H1 (cell line): ENCODE data around the gene ITGA6. TPM values are rescaled to one million over a fixed set of nuclear protein-coding genes. Genes with fewer than 3 reads are reported as not detected.

Experiments used
- CTCF ChIA-PET: fragments of 300-600 bp; sonication (Branson Sonifier 250); formaldehyde crosslinking; loops from one replicate; lab custom pipeline; 2021; ENCODE audit not compliant: partially characterized antibody; lab: Charles Lee
- POLR2A ChIA-PET: fragments of 300-600 bp; sonication (Branson Sonifier 250); formaldehyde crosslinking; loops from one replicate; lab custom pipeline; 2021; ENCODE audit warnings: inconsistent platforms; ENCODE audit not compliant: partially characterized antibody; lab: Charles Lee
- DNase-seq, 2 experiments: peaks; one replicate each; pipeline versions ENCODE4 v3.0.0 to v3.0.0-alpha.2; 2010 to 2022; ENCODE audit warnings: low spot score in 2 of 2, low read depth in 1 of 2, mixed read lengths in 1 of 2
- FAIRE-seq: peaks from 2 replicates; lab custom pipeline; 2011; peaks lifted over from hg19 to GRCh38; lab: Jason Lieb, UNC
- H2AFZ ChIP-seq: 2 replicates; pipeline ENCODE4 v1.8.1; 2012; ENCODE audit warnings: low read length, inconsistent platforms
- H2AK5ac ChIP-seq: 2 replicates; pipeline ENCODE4 v1.6.1; 2013; ENCODE audit warnings: low read depth, low read length
- H2BK120ac ChIP-seq: replicated peaks from 2 replicates; pipeline ENCODE3; 2013; ENCODE audit warnings: low read depth, low read length, inconsistent platforms
- H2BK12ac ChIP-seq: 2 replicates; pipeline ENCODE4 v1.6.1; 2013; ENCODE audit warnings: low read depth, low read length
- H2BK15ac ChIP-seq: 2 replicates; pipeline ENCODE4 v1.6.1; 2013; ENCODE audit warnings: low read length
- H2BK20ac ChIP-seq: 2 replicates; pipeline ENCODE4 v1.6.1; 2013; ENCODE audit warnings: low read length
- H2BK5ac ChIP-seq: 2 replicates; pipeline ENCODE4 v1.6.1; 2013; ENCODE audit warnings: low read depth, low read length
- H3K14ac ChIP-seq: 2 replicates; pipeline ENCODE4 v1.6.1; 2013; ENCODE audit warnings: inconsistent platforms; ENCODE audit not compliant: insufficient read length
- H3K18ac ChIP-seq: 2 replicates; pipeline ENCODE4 v1.6.1; 2013; ENCODE audit warnings: low read length; ENCODE audit errors: extremely low read depth
- H3K23ac ChIP-seq: 2 replicates; pipeline ENCODE4 v1.6.1; 2013; ENCODE audit warnings: inconsistent platforms; ENCODE audit not compliant: insufficient read length
- H3K23me2 ChIP-seq: 2 replicates; pipeline ENCODE4 v1.6.1; 2013; ENCODE audit warnings: low read depth, low read length
- H3K27ac ChIP-seq: 2 replicates; pipeline ENCODE4 v1.6.1; 2011; ENCODE audit warnings: low read depth, low read length, inconsistent platforms
- H3K27me3 ChIP-seq, 4 experiments: replicated peaks in 1 of 4; 1 replicate in 1 of 4; 2 replicates in 3 of 4; pipeline versions ENCODE4 v1.6.1 to v1.8.1; 2011 to 2013; ENCODE audit warnings: low read length in 3 of 4, mild to moderate bottlenecking in 3 of 4, inconsistent platforms in 2 of 4, mixed read lengths in 2 of 4, moderate library complexity in 1 of 4; ENCODE audit not compliant: control insufficient read depth in 3 of 4, insufficient read depth in 3 of 4; ENCODE audit errors: extremely low read depth in 1 of 4
- H3K36me3 ChIP-seq, 4 experiments: 2 replicates each; pipeline versions ENCODE4 v1.6.1 to v1.8.1; 2011 to 2013; ENCODE audit warnings: mild to moderate bottlenecking in 4 of 4, low read length in 3 of 4, moderate library complexity in 2 of 4, control low read depth in 1 of 4, inconsistent platforms in 1 of 4; ENCODE audit not compliant: insufficient read depth in 4 of 4, control insufficient read depth in 2 of 4
- H3K4ac ChIP-seq: replicated peaks from 2 replicates; pipeline ENCODE3; 2013; ENCODE audit warnings: low read length, low read depth, mixed read lengths, inconsistent platforms; ENCODE audit not compliant: insufficient read length
- H3K4me1 ChIP-seq, 4 experiments: replicated peaks in 1 of 4; 1 replicate in 1 of 4; 2 replicates in 3 of 4; pipeline versions ENCODE4 v1.6.1 to v1.8.1; 2011 to 2013; ENCODE audit warnings: low read length in 3 of 4, inconsistent platforms in 2 of 4, mixed read lengths in 1 of 4; ENCODE audit not compliant: insufficient read depth in 4 of 4, control insufficient read depth in 3 of 4
- H3K4me2 ChIP-seq, 2 experiments: 2 replicates each; pipeline versions ENCODE4 v1.6.1 to v1.8.1; 2011 to 2013; ENCODE audit warnings: low read depth in 2 of 2, low read length in 2 of 2, control low read depth in 1 of 2, inconsistent platforms in 1 of 2, mild to moderate bottlenecking in 1 of 2; ENCODE audit not compliant: insufficient read depth in 1 of 2
- H3K4me3 ChIP-seq, 4 experiments: fragments of 200-600, 300-600 bp in 1 of 4; sonication (generic), shearing (Covaris generic), sonication (Bioruptor Twin) in 1 of 4; 2 replicates each; pipeline versions ENCODE4 v1.5.1 to v1.8.1; 2011 to 2016; ENCODE audit warnings: low read length in 4 of 4, low read depth in 3 of 4, control low read depth in 2 of 4, inconsistent platforms in 2 of 4, mild to moderate bottlenecking in 2 of 4, mixed read lengths in 1 of 4, moderate library complexity in 1 of 4; ENCODE audit not compliant: insufficient read depth in 2 of 4; ENCODE audit errors: extremely low read depth in 1 of 4
- H3K56ac ChIP-seq: replicated peaks from 2 replicates; pipeline ENCODE3; 2013; ENCODE audit warnings: low read depth, mild to moderate bottlenecking, mixed read lengths, low read length, inconsistent platforms; ENCODE audit not compliant: insufficient read length
- H3K79me1 ChIP-seq: 2 replicates; pipeline ENCODE4 v1.6.1; 2013; ENCODE audit warnings: low read depth, low read length, control low read depth
- H3K79me2 ChIP-seq, 2 experiments: 2 replicates each; pipeline versions ENCODE4 v1.6.1 to v1.8.1; 2012 to 2013; ENCODE audit warnings: low read length in 2 of 2, mild to moderate bottlenecking in 2 of 2, inconsistent platforms in 1 of 2; ENCODE audit not compliant: insufficient read depth in 2 of 2, control insufficient read depth in 1 of 2
- H3K9ac ChIP-seq, 4 experiments: replicated peaks in 1 of 4; 1 replicate in 1 of 4; 2 replicates in 3 of 4; pipeline versions ENCODE4 v1.6.1 to v1.8.1; 2011 to 2013; ENCODE audit warnings: low read depth in 3 of 4, low read length in 3 of 4, control low read depth in 2 of 4, mild to moderate bottlenecking in 2 of 4, moderate library complexity in 2 of 4, inconsistent platforms in 1 of 4; ENCODE audit errors: extremely low read depth in 1 of 4
- H3K9me3 ChIP-seq, 2 experiments: 2 replicates each; pipeline versions ENCODE4 v1.6.1 to v1.8.1; 2012 to 2013; ENCODE audit warnings: mild to moderate bottlenecking in 2 of 2, moderate library complexity in 2 of 2, control low read depth in 1 of 2, inconsistent platforms in 1 of 2, low read depth in 1 of 2, low read length in 1 of 2, mixed read lengths in 1 of 2; ENCODE audit not compliant: insufficient read depth in 2 of 2
- H4K20me1 ChIP-seq, 2 experiments: replicated peaks in 1 of 2; 2 replicates each; pipeline versions ENCODE3 to v1.8.1; 2011 to 2013; ENCODE audit warnings: inconsistent platforms in 2 of 2, low read length in 2 of 2, mild to moderate bottlenecking in 1 of 2; ENCODE audit not compliant: insufficient read depth in 2 of 2, control insufficient read depth in 1 of 2
- H4K5ac ChIP-seq: 2 replicates; pipeline ENCODE4 v1.6.1; 2013; ENCODE audit warnings: low read length, low read depth, mixed read lengths, inconsistent platforms; ENCODE audit not compliant: insufficient read length
- H4K8ac ChIP-seq: 2 replicates; pipeline ENCODE4 v1.8.0; 2013; ENCODE audit warnings: mild to moderate bottlenecking, moderate library complexity, low read length, inconsistent platforms; ENCODE audit not compliant: insufficient read depth; ENCODE audit errors: extremely low read depth
- H4K91ac ChIP-seq: replicated peaks from 2 replicates; pipeline ENCODE3; 2013; ENCODE audit warnings: low read length, mixed read lengths, inconsistent platforms; ENCODE audit not compliant: insufficient read length
- BACH1 ChIP-seq: IDR thresholded peaks from 2 replicates; pipeline ENCODE4 v1.6.1; 2012; ENCODE audit warnings: low read length, improper control_type of control experiment
- CEBPB ChIP-seq: IDR thresholded peaks from 2 replicates; pipeline ENCODE4 v1.6.1; 2012; ENCODE audit warnings: low read depth, low read length
- JUN ChIP-seq: IDR thresholded peaks from 2 replicates; pipeline ENCODE4 v1.6.1; 2011; ENCODE audit warnings: low read depth, mild to moderate bottlenecking, improper control_type of control experiment, low read length
- RAD21 ChIP-seq, 2 experiments: IDR thresholded peaks in 1 of 2; conservative IDR thresholded peaks in 1 of 2; 2 replicates each; pipeline ENCODE4 v1.6.1; 2011; ENCODE audit warnings: low read depth in 2 of 2, low read length in 2 of 2, improper control_type of control experiment in 1 of 2, inconsistent platforms in 1 of 2, mild to moderate bottlenecking in 1 of 2, moderate library complexity in 1 of 2
- SAP30 ChIP-seq: fragments of 300-600 bp; sonication (generic); IDR thresholded peaks from 2 replicates; pipeline ENCODE4 v1.7.1; 2012; ENCODE audit warnings: low read length, moderate library complexity, mild to moderate bottlenecking, inconsistent platforms; ENCODE audit not compliant: insufficient read depth, insufficient replicate concordance
- SUZ12 ChIP-seq: fragments of 200-600 bp; sonication (generic); IDR thresholded peaks from 2 replicates; pipeline ENCODE4 v1.6.1; 2012; ENCODE audit warnings: mild to moderate bottlenecking, inconsistent platforms, low read length, moderate library complexity, mixed read lengths
- WGBS, 2 experiments: shearing (Covaris generic) in 1 of 2; methylation state at CpG; one replicate each; pipeline versions ENCODE4 v1.1.6 to v1.1.7; 2013 to 2015; ENCODE audit warnings: low lambda C conversion rate in 2 of 2, mixed read lengths in 2 of 2, inconsistent platforms in 1 of 2, low coverage in 1 of 2, missing lambda C conversion rate in 1 of 2; ENCODE audit not compliant: insufficient replicate concordance in 2 of 2, insufficient coverage in 1 of 2, insufficient read length in 1 of 2; ENCODE audit errors: extremely low coverage in 1 of 2, missing lambda C conversion rate in 1 of 2; 5-methylcytosine and 5-hydroxymethylcytosine counted together
- polyA plus RNA-seq, 7 experiments: library from polyadenylated mRNA; depleted of rRNA in 3 of 7; stranded (reverse) in 5 of 7; unstranded in 2 of 7; fragments of >200 nt in 5 of 7; fragments of 200-250 nt in 2 of 7; gene quantifications; 1 replicate in 5 of 7; 2 replicates in 1 of 7; 4 replicates in 1 of 7; pipeline versions ENCODE4 v1.2.1 to v1.2.3, GENCODE V29; 2011 to 2013; ENCODE audit warnings: missing spikeins in 2 of 7, mixed read lengths in 2 of 7
- total RNA-seq: library from RNA; stranded (reverse); fragmentation: NEBNext Ultra II Directional; extraction: Animal tissue kit (Norgen Biotek cat#: 25700); gene quantifications from 2 replicates; pipeline ENCODE4 v1.2.1, GENCODE V29; 2021

Gene ITGA6
- total and polyA plus RNA-seq, 2 of the 8 experiments (the other 6 are each of a cell fraction or from before 2014, with no cell fraction given), result 26.9 to 118 TPM

- ChIA-PET CTCF (interaction anchor here (1.1 to 32.4 kb wide), 7 partner anchors 14 to 340 kb away, joined by 3 to 634 read pairs (median 13); partner anchors contain the start of gene ITGA6), POLR2A (no interaction called here)
- Histone ChIP-seq H3K79me1 (peaks cover 9% of the 10 kb centered on the region; the same call in 1 of the 2 replicates), H3K14ac (no peak overlapping the region), H2AK5ac (no peak overlapping the region), H4K5ac (no peak overlapping the region), H3K9ac (no peak overlapping the region), H2AFZ (no peak overlapping the region), H3K27me3 (no peaks in the 10 kb centered on the region), H3K36me3 (peaks cover 0 to 45% (median 19%) of the 10 kb centered on the region in 4 experiments; a peak in 5 of 8 replicates), H4K20me1 (peaks cover 4 to 8% of the 10 kb centered on the region in 2 experiments), H4K91ac (no peak overlapping the region), H2BK20ac (no peak overlapping the region), H3K56ac (no peak overlapping the region), H3K4me1 (peaks cover under 1 to 8% (median 4%) of the 10 kb centered on the region in 4 experiments; a peak in 6 of 7 replicates), H3K27ac (no peak overlapping the region), H3K18ac (no peak overlapping the region), H3K4me3 (no peak overlapping the region), H2BK5ac (no peak overlapping the region), H3K4me2 (no peak overlapping the region), H3K23me2 (no peaks in the 10 kb centered on the region), H4K8ac (no peak overlapping the region; the same call in 1 of the 2 replicates), H2BK12ac (no peak overlapping the region), H3K79me2 (peaks cover 0 to 53% of the 10 kb centered on the region in 2 experiments; a peak in 2 of 4 replicates), H2BK120ac (no peak overlapping the region), H2BK15ac (no peak overlapping the region), H3K9me3 (no peaks in the 10 kb centered on the region), H3K23ac (no peak overlapping the region), H3K4ac (no peak overlapping the region)
- FAIRE-seq, result no peak
- no peak for DNase-seq
- WGBS, 2 experiments, result 90% methylated on average over 8 of the region's 8 CpGs; no CpG with 5 or more reads in 1 of the 2 experiments
- TF ChIP-seq RAD21 (IDR thresholded peaks at IDR 0.05 in 1 of 2, conservative IDR thresholded peaks at IDR 0.05 in 1 of 2; ENCODE audit: low read depth in 2 of 2, low read length in 2 of 2), result no peak
- TF ChIP-seq SUZ12, result no peak
- TF ChIP-seq BACH1, result no peak
- TF ChIP-seq SAP30, result no peak
- TF ChIP-seq CEBPB, result no peak
- no peak for TF ChIP-seq JUN
These were observed 40.0 kb downstream of the ITGA6 start for GRCh38 chr2:172467382-172467781.
